A549 (cell line): ENCODE data around the gene UHRF1.

Source experiments
- ZFP36 ChIP-seq: fragments of 450-650 bp; IDR thresholded peaks from 2 replicates; pipeline ENCODE4 v1.6.1; 2014; ENCODE audit warnings: borderline replicate concordance; ENCODE audit not compliant: partially characterized antibody
- TF ChIP-seq, protein P1 (sequence below): IDR thresholded peaks from 2 replicates; pipeline ENCODE4 v1.6.1; 2012

DNA sequence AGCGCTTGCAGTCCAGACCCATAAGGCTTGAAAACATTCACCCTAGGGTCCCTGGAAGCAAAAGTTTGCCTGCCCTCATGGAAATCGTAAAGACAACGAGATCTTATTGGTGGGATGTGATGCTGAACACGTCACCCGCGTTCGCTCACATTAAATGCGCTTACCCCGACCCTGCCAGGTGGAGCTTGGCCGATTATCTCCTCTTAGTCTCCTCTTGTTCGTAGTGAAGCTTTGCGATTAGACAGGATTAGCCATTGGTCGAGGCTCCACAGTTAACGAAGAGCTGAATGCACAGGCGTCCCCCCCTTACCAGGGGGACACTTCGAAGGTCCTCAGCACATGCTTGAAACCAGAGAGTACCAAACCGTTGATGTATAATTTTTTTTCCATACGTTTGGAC is 43.6 kb downstream of the UHRF1 start:
- no peak for TF ChIP-seq ZFP36
- TF ChIP-seq, protein P1, sequence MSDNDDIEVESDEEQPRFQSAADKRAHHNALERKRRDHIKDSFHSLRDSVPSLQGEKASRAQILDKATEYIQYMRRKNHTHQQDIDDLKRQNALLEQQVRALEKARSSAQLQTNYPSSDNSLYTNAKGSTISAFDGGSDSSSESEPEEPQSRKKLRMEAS: no peak
